NCI-H1048 (cell line): ENCODE results near the gene CPE.
A peak's percentile ranks its signal among the peaks of the same experiment; 100 is the strongest.
"Not testable (repeated sequence)": the region's sequence is repeated elsewhere in the genome, so short reads cannot be mapped to it uniquely, and the experiment has no call there.

ENCODE experiments used
- DNase-seq: peaks from one replicate; lab custom pipeline; 2025; lab: John Stamatoyannopoulos, UW

Gene CPE

GRCh38 chr4:165464813-165465381 is 86.1 kb downstream of the CPE start:
- DNase-seq, result no peak

DNA sequence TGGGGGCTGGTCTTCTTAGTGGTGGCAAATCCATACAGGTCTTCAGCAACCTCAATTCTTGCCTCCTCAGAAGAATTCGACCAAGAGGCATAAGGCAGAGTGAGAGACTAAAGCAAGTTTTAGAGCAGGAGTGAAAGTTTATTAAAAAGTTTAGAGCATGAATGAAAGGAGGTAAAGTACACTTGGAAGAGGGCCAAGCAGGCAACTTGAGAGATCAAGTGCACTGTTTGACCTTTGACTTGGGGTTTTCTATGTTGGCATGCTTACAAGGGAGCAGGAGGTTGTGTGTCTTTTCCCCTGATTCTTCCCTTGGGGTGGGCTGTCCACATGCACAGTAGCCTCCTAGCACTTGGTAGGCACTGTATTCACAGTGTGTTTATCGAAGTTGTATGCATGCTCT is 91.2 kb downstream of the CPE start:
- DNase-seq, result no peak

DNA sequence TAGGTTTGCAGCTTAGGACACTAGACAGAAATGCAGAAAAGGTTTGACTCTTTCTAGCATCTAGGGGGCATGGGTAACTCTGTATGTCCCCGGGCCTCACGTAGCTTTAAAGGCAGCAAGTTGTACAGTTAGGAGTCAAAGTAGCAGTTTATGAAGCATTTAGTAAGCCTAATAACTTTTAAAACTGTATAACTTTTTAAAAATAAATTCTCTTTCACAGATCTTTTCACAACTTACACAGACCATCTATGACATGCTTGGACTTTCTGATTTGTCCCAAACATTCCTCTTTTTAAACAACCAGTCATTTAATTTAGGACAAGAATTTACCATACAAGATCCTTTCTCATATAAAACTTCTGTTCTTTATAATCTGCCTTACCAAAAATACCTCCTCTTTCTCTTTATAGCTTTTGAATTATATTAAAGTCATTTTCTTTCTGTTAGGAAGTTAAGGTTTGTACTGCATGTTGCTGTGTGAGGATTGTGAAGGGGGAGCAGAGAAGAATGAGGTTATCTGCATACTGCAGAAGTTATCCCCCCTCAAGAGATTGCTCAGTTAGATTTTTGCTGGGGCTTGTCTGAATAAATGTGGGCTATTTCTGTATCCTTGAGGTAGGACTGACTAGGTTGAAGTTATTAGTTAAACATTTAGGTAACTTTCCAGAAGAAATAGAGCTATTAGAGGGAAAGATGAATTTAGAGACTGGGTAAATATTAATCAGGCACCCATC is 94.3 kb downstream of the CPE start:
- no peak for DNase-seq

DNA sequence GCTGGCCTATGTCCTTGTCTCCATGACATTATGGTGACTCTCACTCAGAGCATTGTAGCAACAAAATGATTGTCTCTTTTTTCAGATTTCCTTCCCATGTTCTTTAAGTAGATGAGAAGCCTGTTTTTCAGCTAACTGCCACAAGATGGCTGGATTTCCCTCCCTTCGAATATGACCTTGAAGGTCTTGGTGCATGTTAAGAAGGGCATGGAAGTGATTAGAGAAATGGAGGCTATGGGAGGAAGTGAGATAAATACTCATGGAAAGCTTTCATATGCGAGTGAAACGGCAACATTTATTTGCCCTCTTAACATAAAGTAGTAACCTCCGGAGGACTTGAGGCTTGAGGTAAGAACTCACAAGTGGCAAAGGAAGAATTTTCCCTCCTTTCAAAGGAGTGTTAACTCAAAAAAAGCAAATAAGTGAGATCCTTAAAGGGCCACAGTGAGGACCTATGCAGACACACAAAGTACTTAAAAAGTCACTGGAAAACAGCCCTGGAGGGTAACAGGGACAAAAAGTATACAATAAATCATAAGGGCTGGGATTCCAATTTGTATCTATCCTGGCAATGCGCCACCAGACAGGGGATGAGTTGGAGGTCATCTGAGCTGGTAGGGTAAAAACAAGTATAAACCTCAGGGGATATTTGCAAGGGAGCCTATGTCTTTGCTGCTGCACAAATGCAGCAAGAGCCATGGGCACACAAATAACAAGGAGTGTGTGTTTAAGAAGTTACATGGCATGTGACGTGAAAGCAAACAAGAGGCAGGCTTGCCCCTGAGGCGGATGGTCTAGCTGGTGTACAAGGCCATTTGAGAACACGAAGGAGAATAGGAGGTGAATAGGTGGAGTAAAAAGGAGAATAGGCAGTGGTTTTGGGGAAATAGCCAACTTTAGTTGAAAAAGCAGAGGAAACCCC is 96.2 kb downstream of the CPE start:
- DNase-seq, result no peak

DNA sequence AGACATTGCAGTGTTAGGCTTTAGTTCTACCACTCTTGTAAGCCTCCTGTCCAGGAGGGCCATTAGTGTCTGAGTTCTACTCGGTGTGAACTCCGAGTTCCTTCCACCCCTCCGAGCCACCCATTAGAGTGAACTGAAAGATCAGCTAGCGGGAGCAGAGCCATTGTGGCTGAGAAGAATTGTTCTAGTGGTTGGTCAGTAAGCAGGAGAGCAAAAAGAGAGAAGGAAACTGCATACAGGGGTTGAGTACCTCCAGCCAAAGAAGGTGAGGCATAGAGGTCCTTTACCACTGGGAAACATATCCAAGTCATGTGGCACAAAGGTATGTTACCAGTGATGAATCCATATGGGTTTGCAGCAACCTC is 96.9 kb downstream of the CPE start:
- no peak for DNase-seq

- DNase-seq, result no peak
These were observed 97.6 kb downstream of the CPE start for GRCh38 chr4:165476214-165477098.

GRCh38 chr4:165477799-165478198 is 99.0 kb downstream of the CPE start:
- DNase-seq, result no peak

- no peak for DNase-seq
These were observed 99.5 kb downstream of the CPE start for GRCh38 chr4:165478260-165478659.

DNA sequence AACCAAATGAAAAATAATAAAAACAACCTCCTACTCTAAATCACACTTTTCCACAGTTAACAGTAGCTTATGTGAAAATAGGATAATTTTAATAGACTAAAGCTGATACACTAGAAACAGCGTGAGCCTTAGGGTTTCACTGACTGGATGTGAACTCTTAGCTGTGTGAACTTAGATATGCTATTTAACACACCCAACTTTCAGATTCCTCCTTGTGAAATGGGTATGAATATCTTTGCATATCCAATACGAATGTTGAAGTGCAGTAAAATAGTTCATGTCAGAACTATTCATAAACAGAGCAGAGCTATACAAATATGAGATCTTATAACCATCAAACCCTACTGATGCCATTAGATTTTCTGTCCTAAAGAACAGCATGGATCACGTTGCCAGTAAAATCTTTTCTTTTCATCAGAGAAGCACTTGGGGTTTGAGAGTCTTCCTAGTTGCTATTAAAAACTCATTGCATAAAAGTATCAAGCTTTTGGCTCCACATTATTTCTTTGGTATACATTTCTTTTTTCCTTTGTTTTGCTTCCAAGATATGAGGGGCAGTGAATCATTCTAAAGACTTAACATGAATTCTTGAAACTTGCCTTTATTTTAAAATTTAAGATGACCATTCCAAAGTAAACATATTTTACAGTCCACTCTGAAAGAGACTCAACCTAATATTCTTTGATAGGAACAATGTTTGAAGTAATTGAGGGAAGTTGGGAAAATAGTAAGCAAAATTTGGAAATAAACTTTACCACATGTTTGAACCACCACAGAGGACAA is 102.4 kb downstream of the CPE start:
- DNase-seq, result no peak

DNA sequence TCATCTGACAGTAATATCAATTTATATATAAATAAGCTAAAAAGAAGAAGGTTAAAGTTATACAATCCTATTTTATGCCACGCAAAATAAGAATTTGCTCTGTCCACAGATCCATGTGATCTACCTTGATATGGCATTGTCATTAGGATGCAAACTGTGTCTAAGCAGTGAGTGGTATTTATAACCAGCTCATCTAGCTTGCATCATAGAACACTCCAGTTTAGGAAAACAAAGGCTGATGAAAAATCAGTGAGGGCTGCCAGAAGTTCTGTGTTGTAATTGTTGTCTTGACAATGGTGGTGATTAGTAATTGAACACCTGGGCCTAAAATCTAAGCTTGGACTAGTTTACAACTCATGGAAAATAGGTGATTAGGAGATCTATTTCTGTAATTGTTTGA is 111.0 kb downstream of the CPE start:
- no peak for DNase-seq

GRCh38 chr4:165492583-165492982 is 113.8 kb downstream of the CPE start:
- not testable (repeated sequence) for DNase-seq

DNA sequence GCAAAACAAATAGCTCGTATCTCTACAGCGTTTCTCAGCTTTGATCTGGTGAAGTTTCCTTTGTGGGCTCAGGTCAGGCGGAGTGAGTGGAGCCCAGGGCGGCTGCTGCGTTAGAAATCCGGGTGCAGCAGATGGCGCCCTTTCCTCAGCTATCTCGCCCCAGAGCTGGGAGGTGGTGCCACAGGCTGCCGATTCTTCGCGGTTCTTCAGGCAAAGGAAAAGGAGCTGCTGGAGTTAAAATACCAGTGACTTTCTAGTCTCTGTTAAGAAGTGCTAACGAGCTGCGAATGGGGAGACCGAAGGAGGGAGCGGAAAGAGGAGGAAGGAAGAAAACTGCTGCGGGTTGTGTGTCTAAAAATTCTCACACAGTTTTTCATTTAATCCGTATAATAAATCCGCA is 114.6 kb downstream of the CPE start:
- peak; percentile 28 for DNase-seq

DNA sequence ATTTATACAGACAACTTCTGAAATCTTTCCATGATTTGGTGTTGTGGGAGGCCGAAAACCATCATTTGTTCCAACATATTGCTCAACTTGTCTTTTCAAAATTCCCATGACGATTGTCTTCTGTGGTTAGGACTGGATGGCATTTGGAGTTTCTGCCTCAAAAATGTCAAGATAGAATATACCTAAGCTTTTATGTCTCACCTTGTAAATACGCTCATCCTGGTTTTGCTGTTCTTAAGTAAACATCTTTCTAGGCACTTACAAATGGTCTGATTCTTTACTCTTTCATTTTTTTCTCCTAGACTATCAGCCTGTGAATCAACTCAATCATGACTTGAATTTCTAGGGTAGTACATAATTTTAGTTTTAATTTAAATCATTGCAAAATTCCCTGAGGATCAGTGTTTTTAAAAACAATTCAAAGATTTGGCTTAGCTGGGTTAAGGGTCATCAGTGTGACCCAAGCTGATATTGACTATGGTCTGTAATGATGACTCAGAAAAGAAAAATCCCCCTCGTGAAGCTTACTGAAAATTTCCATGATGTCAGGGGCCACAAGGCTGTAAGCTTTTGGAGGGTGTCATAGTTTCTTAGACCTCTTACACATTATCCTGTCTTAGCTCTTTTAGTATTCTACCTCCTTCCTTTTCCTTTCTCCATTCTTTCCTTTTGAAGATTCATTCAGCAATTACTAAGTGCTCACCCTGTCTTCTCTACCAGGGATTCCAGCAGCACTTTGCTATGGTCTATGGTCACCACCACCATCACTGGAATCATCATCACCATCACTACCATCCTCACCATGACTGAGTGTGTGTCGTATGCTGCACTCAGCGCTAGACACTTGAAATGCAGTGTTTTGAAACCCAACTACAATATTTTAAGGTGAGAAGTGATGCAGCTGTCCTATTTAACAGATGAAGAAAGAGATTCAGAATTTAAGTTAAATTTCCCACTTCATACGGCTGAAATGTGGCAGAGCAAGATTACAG is 124.4 kb downstream of the CPE start:
- no peak for DNase-seq

GRCh38 chr4:165504184-165504583 is 125.4 kb downstream of the CPE start:
- DNase-seq, result no peak

- DNase-seq, result no peak
These were observed 127.4 kb downstream of the CPE start for GRCh38 chr4:165505958-165506837.

- DNase-seq, result no peak
These were observed 128.0 kb downstream of the CPE start for GRCh38 chr4:165506849-165507248.

- no peak for DNase-seq
These were observed 128.6 kb downstream of the CPE start for GRCh38 chr4:165507381-165507780.

- no peak for DNase-seq
These were observed 129.7 kb downstream of the CPE start for GRCh38 chr4:165508372-165509120.
